CD4-positive, alpha-beta T cell (primary cell): ENCODE data around the gene CA4. TPM values are rescaled to one million over a fixed set of nuclear protein-coding genes. Genes with fewer than 3 reads are reported as not detected.
"Not testable (repeated sequence)": the region's sequence is repeated elsewhere in the genome, so short reads cannot be mapped to it uniquely, and the experiment has no call there.

ENCODE experiments used
- ATAC-seq: fragments of 200-7000 bp; cut with Tn5 transposase; one replicate; pipeline ENCODE4 v1.10.0; 2022; ENCODE audit warnings: mild to moderate bottlenecking; ENCODE audit not compliant: poor library complexity
- CTCF ChIA-PET: fragments of 350-600 bp; sonication (Branson Sonifier 250); formaldehyde crosslinking; loops from one replicate; lab custom pipeline; 2021; ENCODE audit warnings: antibody characterized with exemption, inconsistent platforms; lab: Charles Lee
- POLR2A ChIA-PET: fragments of 350-600 bp; sonication (Branson Sonifier 250); formaldehyde crosslinking; loops from one replicate; lab custom pipeline; 2021; ENCODE audit warnings: antibody characterized with exemption, inconsistent platforms; lab: Charles Lee
- DNase-seq, 14 experiments: peaks; one replicate each; pipeline ENCODE4 v3.0.0-alpha.2; 2013 to 2020; ENCODE audit warnings: mixed read lengths in 2 of 14
- H3K27ac ChIP-seq, 2 donors: one replicate each; pipeline versions ENCODE4 v1.5.1 to v1.7.0; 2013; ENCODE audit warnings: low read length in 2 of 2, low read depth in 1 of 2, mild to moderate bottlenecking in 1 of 2
- H3K27me3 ChIP-seq, 2 experiments: 1 replicate in 1 of 2; 2 replicates in 1 of 2; pipeline versions ENCODE4 v1.6.1 to v1.7.0; 2013; ENCODE audit warnings: low read length in 2 of 2, control low read depth in 1 of 2, mild to moderate bottlenecking in 1 of 2, moderate library complexity in 1 of 2; ENCODE audit not compliant: insufficient read depth in 2 of 2, control insufficient read depth in 1 of 2
- H3K36me3 ChIP-seq: one replicate; pipeline ENCODE4 v1.6.1; 2013; ENCODE audit warnings: low read length, control low read depth; ENCODE audit not compliant: insufficient read depth
- H3K4me1 ChIP-seq: one replicate; pipeline ENCODE4 v1.6.1; 2013; ENCODE audit warnings: low read length, control low read depth; ENCODE audit not compliant: insufficient read depth
- H3K4me3 ChIP-seq: one replicate; pipeline ENCODE4 v1.5.1; 2013; ENCODE audit warnings: mild to moderate bottlenecking, low read length, moderate library complexity
- H3K9me3 ChIP-seq, 2 experiments: 1 replicate in 1 of 2; 2 replicates in 1 of 2; pipeline versions ENCODE4 v1.6.1 to v1.7.0; 2013; ENCODE audit warnings: low read length in 2 of 2, mild to moderate bottlenecking in 2 of 2, control low read depth in 1 of 2, moderate library complexity in 1 of 2; ENCODE audit not compliant: control insufficient read depth in 1 of 2, insufficient read depth in 1 of 2
- H3K27ac Mint-ChIP-seq: one replicate; pipeline ENCODE4 v1.8.0; 2020; ENCODE audit warnings: mixed read lengths
- H3K27me3 Mint-ChIP-seq: one replicate; pipeline ENCODE4 v1.8.0; 2021; ENCODE audit warnings: mixed read lengths
- H3K36me3 Mint-ChIP-seq: one replicate; pipeline ENCODE4 v1.8.0; 2021; ENCODE audit warnings: low read depth, mixed read lengths
- H3K4me1 Mint-ChIP-seq: one replicate; pipeline ENCODE4 v1.8.0; 2021; ENCODE audit warnings: low read depth, mixed read lengths
- H3K4me3 Mint-ChIP-seq: one replicate; pipeline ENCODE4 v1.8.0; 2020; ENCODE audit warnings: mild to moderate bottlenecking, mixed read lengths
- H3K9me3 Mint-ChIP-seq: one replicate; pipeline ENCODE4 v1.8.0; 2020; ENCODE audit warnings: mixed read lengths
- CTCF ChIP-seq: fragments of 200-600 bp; IDR thresholded peaks from one replicate; pipeline ENCODE4 v1.8.0; 2022; ENCODE audit warnings: antibody characterized with exemption, mild to moderate bottlenecking
- intact Hi-C, 2 experiments: fragments of 100-400 bp; cut with DNase I in 1 of 2; cut with micrococcal nuclease in 1 of 2; formaldehyde crosslinking; loops; one replicate each; pipeline versions ENCODE4 v1.15.1 to v1.9.0; 2023 to 2025; cut with DNase I, micrococcal nuclease
- total RNA-seq, 174 experiments: library from RNA in 2 of 174; stranded (reverse) in 2 of 174; gene quantifications; one replicate each; pipeline ENCODE4 v1.2.3 and lab custom pipeline; 2021 to 2026

Gene CA4
- total RNA-seq, 2 experiments from 2014 or later, result not detected

GRCh38 chr17:60171753-60172079 is 21.9 kb downstream of the CA4 start:
- Mint-ChIP-seq H3K36me3 (peaks cover 4% of the 10 kb centered on the region), H3K4me1 (peaks cover 13% of the 10 kb centered on the region), H3K9me3 (no peaks in the 10 kb centered on the region), H3K27me3 (no peaks in the 10 kb centered on the region), H3K4me3 (no peak overlapping the region), H3K27ac (no peak overlapping the region)
- TF ChIP-seq CTCF, result no peak
- ChIA-PET POLR2A (no interaction called here), CTCF (no interaction called here)
- Histone ChIP-seq H3K4me3 (no peak overlapping the region), H3K4me1 (peaks cover 16% of the 10 kb centered on the region), H3K27me3 (peaks cover 0 to 2% of the 10 kb centered on the region in 2 experiments), H3K9me3 (no peaks in the 10 kb centered on the region), H3K27ac (no peak overlapping the region), H3K36me3 (no peaks in the 10 kb centered on the region)
- no peak for ATAC-seq
- no peak for DNase-seq
- intact Hi-C loops, result no loop called here

- Mint-ChIP-seq H3K4me3 (no peak overlapping the region), H3K36me3 (peaks cover 7% of the 10 kb centered on the region), H3K27ac (peak overlapping the region; percentile 4), H3K9me3 (no peaks in the 10 kb centered on the region), H3K4me1 (peaks cover 13% of the 10 kb centered on the region), H3K27me3 (no peaks in the 10 kb centered on the region)
- peaks cover 16% of the 10 kb centered on the region for H3K4me1 ChIP-seq
- DNase-seq (no peak), ATAC-seq (no peak)
- no peaks in the 10 kb centered on the region for H3K27me3 ChIP-seq
- ChIA-PET CTCF (no interaction called here), POLR2A (no interaction called here)
- intact Hi-C loops, result no loop called here
- TF ChIP-seq CTCF, result no peak
- H3K36me3 ChIP-seq, result peaks cover under 1% of the 10 kb centered on the region
- no peak overlapping the region for H3K27ac ChIP-seq
- H3K4me3 ChIP-seq, result no peak overlapping the region
- H3K9me3 ChIP-seq, result no peaks in the 10 kb centered on the region
These were observed 23.6 kb downstream of the CA4 start for GRCh38 chr17:60173304-60173819.

GRCh38 chr17:60174035-60174434 is 24.3 kb downstream of the CA4 start:
- ChIA-PET CTCF (no interaction called here), POLR2A (no interaction called here)
- Mint-ChIP-seq H3K4me1 (peaks cover 13% of the 10 kb centered on the region), H3K27me3 (no peaks in the 10 kb centered on the region), H3K4me3 (no peak overlapping the region), H3K27ac (peak overlapping the region; percentile 32), H3K9me3 (no peaks in the 10 kb centered on the region), H3K36me3 (peaks cover 12% of the 10 kb centered on the region)
- intact Hi-C loops, result no loop called here
- H3K27ac ChIP-seq, result no peak overlapping the region
- H3K4me1 ChIP-seq, result peaks cover 16% of the 10 kb centered on the region
- H3K4me3 ChIP-seq, result no peak overlapping the region
- no peak for ATAC-seq
- TF ChIP-seq CTCF, result no peak
- DNase-seq, result no peak
- H3K27me3 ChIP-seq, result no peaks in the 10 kb centered on the region
- H3K9me3 ChIP-seq, result no peaks in the 10 kb centered on the region
- H3K36me3 ChIP-seq, result peaks cover 4% of the 10 kb centered on the region

- ATAC-seq, H3K4me3 Mint-ChIP-seq, H3K36me3 ChIP-seq, H3K27ac ChIP-seq, H3K4me3 ChIP-seq, POLR2A ChIA-PET, H3K27me3 ChIP-seq, H3K9me3 ChIP-seq, H3K27me3 Mint-ChIP-seq, H3K27ac Mint-ChIP-seq, H3K9me3 Mint-ChIP-seq, intact Hi-C loops: not testable (repeated sequence)
- peak in 1 of 14 experiments; percentile 3 for DNase-seq
- peaks cover 13% of the 10 kb centered on the region for H3K4me1 Mint-ChIP-seq
- H3K4me1 ChIP-seq, result peaks cover 15% of the 10 kb centered on the region
- CTCF ChIA-PET, result interaction anchor here (0.6 to 0.7 kb wide), 2 partner anchors 33 to 187 kb away, joined by 3 to 4 read pairs; no protein-coding TSS in a partner anchor
- peaks cover 15% of the 10 kb centered on the region for H3K36me3 Mint-ChIP-seq
These were observed 25.0 kb downstream of the CA4 start for GRCh38 chr17:60174767-60175166.

- CTCF ChIA-PET, H3K9me3 ChIP-seq, H3K4me1 ChIP-seq, H3K27me3 Mint-ChIP-seq, H3K27me3 ChIP-seq, POLR2A ChIA-PET, H3K4me1 Mint-ChIP-seq, H3K27ac Mint-ChIP-seq, H3K4me3 Mint-ChIP-seq, H3K9me3 Mint-ChIP-seq, ATAC-seq, H3K27ac ChIP-seq, H3K4me3 ChIP-seq, intact Hi-C loops, DNase-seq: not testable (repeated sequence)
- peaks cover 34% of the 10 kb centered on the region for H3K36me3 Mint-ChIP-seq
- H3K36me3 ChIP-seq, result peaks cover 15% of the 10 kb centered on the region
These were observed 27.0 kb downstream of the CA4 start for GRCh38 chr17:60176763-60177162.
